HepG2 (cell line): ENCODE results near the gene EFCAB11.

Experiments
- ATF3 ChIP-seq: sonication (generic); formaldehyde crosslinking; IDR thresholded peaks from 2 replicates; pipeline ENCODE4 v1.4.0; 2020; ENCODE audit warnings: missing genetic modification reagents
- CENPT ChIP-seq: sonication (generic); formaldehyde crosslinking; IDR thresholded peaks from 2 replicates; pipeline ENCODE4 v1.8.0; 2022; ENCODE audit warnings: low read depth, mild to moderate bottlenecking, moderate library complexity, missing genetic modification reagents
- FOSL2 ChIP-seq: sonication (generic); formaldehyde crosslinking; IDR thresholded peaks from 2 replicates; pipeline ENCODE4 v1.4.0; 2020; ENCODE audit warnings: missing genetic modification reagents
- MTA3 ChIP-seq: sonication (generic); formaldehyde crosslinking; IDR thresholded peaks from 2 replicates; pipeline ENCODE4 v1.4.0; 2020; ENCODE audit warnings: missing genetic modification reagents
- POLR2A ChIP-seq, 2 experiments: IDR thresholded peaks; 2 replicates each; pipeline ENCODE4 v1.6.1; 2011; ENCODE audit warnings: low read depth in 2 of 2, low read length in 2 of 2, mild to moderate bottlenecking in 1 of 2, moderate library complexity in 1 of 2; ENCODE audit not compliant: insufficient read depth in 1 of 2
- ZKSCAN1 ChIP-seq: fragments of 150-350 bp; IDR thresholded peaks from 2 replicates; pipeline ENCODE4 v1.6.1; 2014; ENCODE audit warnings: low read length
- ZNF18 ChIP-seq: sonication (generic); formaldehyde crosslinking; IDR thresholded peaks from 2 replicates; pipeline ENCODE4 v1.8.0; 2022; ENCODE audit warnings: mild to moderate bottlenecking, missing genetic modification reagents; ENCODE audit not compliant: insufficient replicate concordance
- ZNF431 ChIP-seq: sonication (generic); formaldehyde crosslinking; IDR thresholded peaks from 2 replicates; pipeline ENCODE4 v1.9.0; 2022; ENCODE audit warnings: missing genetic modification reagents, low read depth, mild to moderate bottlenecking, borderline replicate concordance
- ZNF792 ChIP-seq: IDR thresholded peaks from 2 replicates; pipeline ENCODE4 v1.6.1; 2016

GRCh38 chr14:89827265-89827664 lies 127.3 kb downstream of the EFCAB11 start:
- TF ChIP-seq POLR2A (IDR thresholded peaks at IDR 0.05; ENCODE audit: insufficient read depth in 1 of 2, low read depth in 2 of 2, low read length in 2 of 2) (no peak), ZKSCAN1 (no peak), ZNF18 (CRISPR knock-in tag) (no peak), MTA3 (CRISPR knock-in tag) (no peak), ZNF792 (CRISPR knock-in tag) (no peak), ATF3 (CRISPR knock-in tag) (no peak), CENPT (CRISPR knock-in tag) (no peak), ZNF431 (CRISPR knock-in tag) (no peak), FOSL2 (CRISPR knock-in tag) (no peak)
